HepG2 (cell line): ENCODE data around the gene ZFP92. TPM values are rescaled to one million over a fixed set of nuclear protein-coding genes. Genes with fewer than 3 reads are reported as not detected.

Experiments used
- CEBPB ChIP-seq: IDR thresholded peaks from 2 replicates; pipeline ENCODE4 v1.6.1; 2011; ENCODE audit warnings: low read depth, low read length, improper control_type of control experiment, borderline replicate concordance
- ELF1 ChIP-seq: sonication (generic); formaldehyde crosslinking; IDR thresholded peaks from 2 replicates; pipeline ENCODE4 v1.4.0; 2020; ENCODE audit warnings: missing genetic modification reagents
- MYPOP ChIP-seq: sonication (generic); formaldehyde crosslinking; IDR thresholded peaks from 2 replicates; pipeline ENCODE4 v1.8.1; 2023; ENCODE audit warnings: mild to moderate bottlenecking, moderate library complexity, missing genetic modification reagents
- NFKBIZ ChIP-seq: IDR thresholded peaks from 2 replicates; pipeline ENCODE4 v1.6.1; 2018; ENCODE audit warnings: missing genetic modification reagents, missing compliant biosample characterization
- PHF21A ChIP-seq: sonication (generic); formaldehyde crosslinking; IDR thresholded peaks from 2 replicates; pipeline ENCODE4 v1.5.0; 2020; ENCODE audit warnings: mild to moderate bottlenecking, missing genetic modification reagents
- SNRNP70 ChIP-seq: fragments of 200-400 bp; formaldehyde crosslinking; IDR thresholded peaks from 2 replicates; pipeline ENCODE4 v1.6.1; 2017; ENCODE audit warnings: mild to moderate bottlenecking, low read depth, low read length, moderate library complexity
- SP1 ChIP-seq, 2 experiments: fragments of 450-650 bp in 1 of 2; sonication (generic) in 1 of 2; formaldehyde crosslinking in 1 of 2; IDR thresholded peaks; 2 replicates each; pipeline versions ENCODE4 v1.4.0 to v1.6.1; 2016 to 2020; ENCODE audit warnings: missing genetic modification reagents in 1 of 2
- SRSF1 ChIP-seq: fragments of 200-400 bp; formaldehyde crosslinking; optimal IDR thresholded peaks from 2 replicates; pipeline ENCODE3; 2017; ENCODE audit warnings: mild to moderate bottlenecking, low read depth, low read length, moderate library complexity
- TFDP2 ChIP-seq: sonication (generic); formaldehyde crosslinking; IDR thresholded peaks from 2 replicates; pipeline ENCODE4 v1.4.0; 2020; ENCODE audit warnings: missing genetic modification reagents
- TP53 ChIP-seq: sonication (generic); formaldehyde crosslinking; conservative IDR thresholded peaks from 2 replicates; pipeline ENCODE4 v1.4.0; 2020; ENCODE audit warnings: missing genetic modification reagents
- USF2 ChIP-seq, 2 experiments: sonication (generic) in 1 of 2; formaldehyde crosslinking in 1 of 2; IDR thresholded peaks; 2 replicates each; pipeline versions ENCODE4 v1.5.1 to v1.6.1; 2011 to 2020; ENCODE audit warnings: borderline replicate concordance in 1 of 2, low read depth in 1 of 2, low read length in 1 of 2, mild to moderate bottlenecking in 1 of 2, missing genetic modification reagents in 1 of 2, moderate library complexity in 1 of 2
- WIZ ChIP-seq: sonication (generic); formaldehyde crosslinking; IDR thresholded peaks from 2 replicates; pipeline ENCODE4 v1.5.1; 2020; ENCODE audit warnings: mild to moderate bottlenecking, missing genetic modification reagents
- ZBTB37 ChIP-seq: sonication (generic); formaldehyde crosslinking; IDR thresholded peaks from 2 replicates; pipeline ENCODE4 v1.4.0; 2020; ENCODE audit warnings: mild to moderate bottlenecking, missing genetic modification reagents
- ZFP41 ChIP-seq: sonication (generic); formaldehyde crosslinking; IDR thresholded peaks from 2 replicates; pipeline ENCODE4 v1.4.0; 2020; ENCODE audit warnings: mild to moderate bottlenecking, missing genetic modification reagents, borderline replicate concordance
- ZNF225 ChIP-seq: sonication (generic); formaldehyde crosslinking; IDR thresholded peaks from 2 replicates; pipeline ENCODE4 v1.4.0; 2020; ENCODE audit warnings: mild to moderate bottlenecking, missing genetic modification reagents
- ZNF234 ChIP-seq: sonication (generic); formaldehyde crosslinking; conservative IDR thresholded peaks from 2 replicates; pipeline ENCODE4 v1.5.1; 2020; ENCODE audit warnings: mild to moderate bottlenecking, missing genetic modification reagents
- ZNF292 ChIP-seq: sonication (generic); formaldehyde crosslinking; IDR thresholded peaks from 2 replicates; pipeline ENCODE4 v1.8.1; 2022; ENCODE audit warnings: mild to moderate bottlenecking, low read depth, missing genetic modification reagents, borderline replicate concordance
- ZNF414 ChIP-seq: sonication (generic); formaldehyde crosslinking; IDR thresholded peaks from 2 replicates; pipeline ENCODE4 v1.5.0; 2020; ENCODE audit warnings: missing genetic modification reagents
- ZNF800 ChIP-seq: sonication (generic); formaldehyde crosslinking; IDR thresholded peaks from 2 replicates; pipeline ENCODE4 v1.4.0; 2020; ENCODE audit warnings: missing genetic modification reagents
- ZNF850 ChIP-seq: sonication (generic); formaldehyde crosslinking; conservative IDR thresholded peaks from 2 replicates; pipeline ENCODE4 v1.9.0; 2021; ENCODE audit warnings: mild to moderate bottlenecking, missing genetic modification reagents
- polyA plus RNA-seq, 8 experiments: library from polyadenylated mRNA; depleted of rRNA in 3 of 8; stranded (reverse) in 7 of 8; unstranded in 1 of 8; fragments of >200 nt; fragmentation: Illumina TruSeq in 4 of 8; extraction: Trizol in 4 of 8; gene quantifications; 2 replicates each; pipeline versions ENCODE4 v1.2.1 to v1.2.3, GENCODE V29; 2011 to 2016; ENCODE audit warnings: low read depth in 4 of 8, missing spikeins in 1 of 8, mixed read lengths in 1 of 8; ENCODE audit not compliant: insufficient read depth in 1 of 8
- total RNA-seq, 5 experiments: library from RNA; depleted of rRNA; stranded (reverse); fragments of >200 nt; fragmentation: Illumina TruSeq; extraction: Trizol; gene quantifications; 2 replicates each; pipeline ENCODE4 v1.2.3, GENCODE V29; 2016; ENCODE audit warnings: low read depth in 1 of 5

ZFP92 gene
- total and polyA plus RNA-seq, 2 of the 13 experiments (the other 11 are each of a cell fraction or from before 2014, with no cell fraction given) = 0.02 TPM; not detected in 1

GRCh38 chrX:153409414-153410101 is 1.7 kb upstream of the ZFP92 start (continued):
- TF ChIP-seq ZNF800 (CRISPR knock-in tag) (no peak), SP1 (IDR thresholded peaks at IDR 0.05) (no peak), SP1 (CRISPR knock-in tag; IDR thresholded peaks at IDR 0.05) (no peak), ZBTB37 (no peak), NFKBIZ (no peak), ZNF234 (no peak), WIZ (no peak), TP53 (no peak), SRSF1 (no peak), MYPOP (CRISPR knock-in tag) (no peak), ZNF225 (0 out of 2 replicates have a peak, but pooled peaks have one; percentile 44), SNRNP70 (no peak), CEBPB (no peak), ZNF850 (CRISPR knock-in tag) (no peak), ZFP41 (CRISPR knock-in tag) (no peak), PHF21A (CRISPR knock-in tag) (peak; percentile 77), ELF1 (CRISPR knock-in tag) (no peak), ZNF292 (CRISPR knock-in tag) (peak; percentile 25; the same call in 1 of the 2 replicates), TFDP2 (0 out of 2 replicates have a peak, but pooled peaks have one; percentile 33), USF2 (IDR thresholded peaks at IDR 0.05; ENCODE audit: low read depth, low read length) (no peak), USF2 (CRISPR knock-in tag; IDR thresholded peaks at IDR 0.05; ENCODE audit: borderline replicate concordance) (no peak; the same call in 1 of the 2 replicates), ZNF414 (CRISPR knock-in tag) (no peak)
